Stimulated activated CD4-positive, alpha-beta T cell treated with anti-CD3 and anti-CD28 coated beads, Interleukin-4, amount 100 ng/mL, for 1 hour (primary cell): Measurements from ENCODE around the gene NEK4.
"Not testable (repeated sequence)": the region's sequence is repeated elsewhere in the genome, so short reads cannot be mapped to it uniquely, and the experiment has no call there.

Source experiments
- DNase-seq: peaks from one replicate; pipeline ENCODE4 v3.0.0-alpha.2; 2020

NEK4 gene

GRCh38 chr3:52730681-52731080, 40.1 kb downstream of the NEK4 start:
- no peak for DNase-seq

GRCh38 chr3:52728753-52729152, 42.0 kb downstream of the NEK4 start:
- not testable (repeated sequence) for DNase-seq

- no peak for DNase-seq
Observed at GRCh38 chr3:52724511-52724910, 46.2 kb downstream of the NEK4 start.

- no peak for DNase-seq
Observed at GRCh38 chr3:52723935-52724334, 46.8 kb downstream of the NEK4 start.

- no peak for DNase-seq
Observed at GRCh38 chr3:52722491-52722890, 48.2 kb downstream of the NEK4 start.

GRCh38 chr3:52721730-52722008, 49.1 kb downstream of the NEK4 start:
- DNase-seq, result no peak

- no peak for DNase-seq
Observed at GRCh38 chr3:52721002-52721729, 49.6 kb downstream of the NEK4 start.

- no peak for DNase-seq
Observed at GRCh38 chr3:52719618-52720017, 51.1 kb downstream of the NEK4 start.

- DNase-seq, result no peak
Observed at GRCh38 chr3:52715714-52716305, 54.9 kb downstream of the NEK4 start.

- DNase-seq, result no peak
Observed at GRCh38 chr3:52714335-52715302, 56.1 kb downstream of the NEK4 start.

- no peak for DNase-seq
Observed at GRCh38 chr3:52712291-52713212, 58.2 kb downstream of the NEK4 start.

- DNase-seq, result no peak
Observed at GRCh38 chr3:52710512-52710911, 60.2 kb downstream of the NEK4 start.

- no peak for DNase-seq
Observed at GRCh38 chr3:52707585-52707984, 63.2 kb downstream of the NEK4 start.

- DNase-seq, result peak; percentile 86
Observed at GRCh38 chr3:52705688-52706686, 64.8 kb downstream of the NEK4 start, which contains the start of the genes GLT8D1 and SPCS1. Gene GLT8D1 (minus strand): TSS chr3:52705791. CDS start chr3:52700460, 5,331 bp downstream. Gene SPCS1 (plus strand): TSS chr3:52706106. CDS start chr3:52706247, 141 bp downstream.

- no peak for DNase-seq
Observed at GRCh38 chr3:52705438-52705687, 65.4 kb downstream of the NEK4 start.

GRCh38 chr3:52704611-52705437, 65.9 kb downstream of the NEK4 start:
- DNase-seq, result peak; percentile 8

GRCh38 chr3:52703341-52703740, 67.4 kb downstream of the NEK4 start:
- DNase-seq, result no peak

- no peak for DNase-seq
Observed at GRCh38 chr3:52697632-52697965, 73.1 kb downstream of the NEK4 start.

- no peak for DNase-seq
Observed at GRCh38 chr3:52696830-52697631, 73.7 kb downstream of the NEK4 start.
